Measurements from ENCODE around the gene RMDN2. TPM values are rescaled to one million over a fixed set of nuclear protein-coding genes. Genes with fewer than 3 reads are reported as not detected.

The RMDN2 gene
- total RNA-seq, 1 experiment from 2014 or later, result 3.0 TPM

- no peaks in the 10 kb centered on the region for H3K9me3 ChIP-seq (ENCODE audit: low read depth, low read length, poor library complexity, severe bottlenecking)
- no peaks in the 10 kb centered on the region for H3K36me3 ChIP-seq (ENCODE audit: insufficient read depth, low read length, poor library complexity, severe bottlenecking)
- intact Hi-C loops (cut with micrococcal nuclease; ENCODE audit: unreplicated experiment), result no loop called here
- DNase-seq (ENCODE audit: low spot score), result no peak
- no peaks in the 10 kb centered on the region for H3K4me1 ChIP-seq (ENCODE audit: insufficient read depth, low read length, poor library complexity, severe bottlenecking)
- no peak overlapping the region for H3K4me3 ChIP-seq (ENCODE audit: low read depth, low read length, poor library complexity, severe bottlenecking)
- no peak overlapping the region for H3K27ac ChIP-seq (ENCODE audit: low read depth, low read length, poor library complexity, severe bottlenecking)
- POLR2A ChIA-PET (ENCODE audit: low non-redundant PET), result no interaction called here
- BruUV-seq (replicated peaks), result no TSS peak
- no peaks in the 10 kb centered on the region for H3K27me3 ChIP-seq (replicated peaks; ENCODE audit: insufficient read depth, low read depth, low read length, poor library complexity)
- TF ChIP-seq EZH2 (IDR thresholded peaks at IDR 0.05; ENCODE audit: borderline replicate concordance, low read depth, low read length, poor library complexity, severe bottlenecking), result no peak
- TF ChIP-seq CTCF (conservative IDR thresholded peaks at IDR 0.05; ENCODE audit: low read depth, low read length), result no peak
- CTCF ChIA-PET, result no interaction called here
Observed at GRCh38 chr2:37915773-37916172, 9.3 kb upstream of the RMDN2 start.

- CTCF ChIA-PET, result no interaction called here
- no TSS peak for BruUV-seq (replicated peaks)
- H3K4me3 ChIP-seq (ENCODE audit: low read depth, low read length, poor library complexity, severe bottlenecking), result no peak overlapping the region
- no peak overlapping the region for H3K27ac ChIP-seq (ENCODE audit: low read depth, low read length, poor library complexity, severe bottlenecking)
- H3K27me3 ChIP-seq (replicated peaks; ENCODE audit: insufficient read depth, low read depth, low read length, poor library complexity), result no peaks in the 10 kb centered on the region
- POLR2A ChIA-PET (ENCODE audit: low non-redundant PET), result no interaction called here
- no peak for DNase-seq (ENCODE audit: low spot score)
- intact Hi-C loops (cut with micrococcal nuclease; ENCODE audit: unreplicated experiment), result no loop called here
- TF ChIP-seq CTCF (conservative IDR thresholded peaks at IDR 0.05; ENCODE audit: low read depth, low read length) (no peak), EZH2 (IDR thresholded peaks at IDR 0.05; ENCODE audit: borderline replicate concordance, low read depth, low read length, poor library complexity, severe bottlenecking) (no peak)
- no peaks in the 10 kb centered on the region for H3K4me1 ChIP-seq (ENCODE audit: insufficient read depth, low read length, poor library complexity, severe bottlenecking)
- no peaks in the 10 kb centered on the region for H3K9me3 ChIP-seq (ENCODE audit: low read depth, low read length, poor library complexity, severe bottlenecking)
- no peaks in the 10 kb centered on the region for H3K36me3 ChIP-seq (ENCODE audit: insufficient read depth, low read length, poor library complexity, severe bottlenecking)
Observed at GRCh38 chr2:37916512-37917082, 8.5 kb upstream of the RMDN2 start.

- H3K27ac ChIP-seq (ENCODE audit: low read depth, low read length, poor library complexity, severe bottlenecking), result no peak overlapping the region
- DNase-seq (ENCODE audit: low spot score), result no peak
- H3K9me3 ChIP-seq (ENCODE audit: low read depth, low read length, poor library complexity, severe bottlenecking), result no peaks in the 10 kb centered on the region
- ChIA-PET CTCF (no interaction called here), POLR2A (ENCODE audit: low non-redundant PET) (no interaction called here)
- intact Hi-C loops (cut with micrococcal nuclease; ENCODE audit: unreplicated experiment), result no loop called here
- BruUV-seq (replicated peaks), result no TSS peak
- no peaks in the 10 kb centered on the region for H3K36me3 ChIP-seq (ENCODE audit: insufficient read depth, low read length, poor library complexity, severe bottlenecking)
- no peak overlapping the region for H3K4me3 ChIP-seq (ENCODE audit: low read depth, low read length, poor library complexity, severe bottlenecking)
- no peaks in the 10 kb centered on the region for H3K27me3 ChIP-seq (replicated peaks; ENCODE audit: insufficient read depth, low read depth, low read length, poor library complexity)
- H3K4me1 ChIP-seq (ENCODE audit: insufficient read depth, low read length, poor library complexity, severe bottlenecking), result no peaks in the 10 kb centered on the region
- TF ChIP-seq EZH2 (IDR thresholded peaks at IDR 0.05; ENCODE audit: borderline replicate concordance, low read depth, low read length, poor library complexity, severe bottlenecking) (no peak), CTCF (conservative IDR thresholded peaks at IDR 0.05; ENCODE audit: low read depth, low read length) (no peak)
Observed at GRCh38 chr2:37917281-37918228, 7.5 kb upstream of the RMDN2 start.

Measured in A673 (cell line).